Muscle of back (tissue), 11 donors: ENCODE data around the gene RAB5IF. TPM values are rescaled to one million over a fixed set of nuclear protein-coding genes. Genes with fewer than 3 reads are reported as not detected.

ENCODE experiments used
- DNase-seq, 3 donors: peaks; one replicate each; pipeline versions ENCODE4 v3.0.0 to v3.0.0-alpha.2; 2013
- polyA plus RNA-seq, 10 donors: library from polyadenylated mRNA; unstranded; fragments of 120-200 nt; gene quantifications; one replicate each; pipeline ENCODE4 v1.2.1, GENCODE V29; 2013; ENCODE audit not compliant: insufficient read length in 10 of 10

RAB5IF gene
- polyA plus RNA-seq, 10 donors: 33.3 to 46.9 (median 42.2) TPM

GRCh38 chr20:36655004-36655403 is 49.4 kb downstream of the RAB5IF start:
- no peak for DNase-seq

- DNase-seq: no peak
Observed at GRCh38 chr20:36656733-36657132, 51.2 kb downstream of the RAB5IF start.

- no peak for DNase-seq
Observed at GRCh38 chr20:36658300-36658699, 52.7 kb downstream of the RAB5IF start.

Other genes with a start within 250 kb of the RAB5IF start
- gene MYL9, start 64.3 kb upstream of the RAB5IF start, polyA plus RNA-seq: 100 to 1,000 TPM; 367 to 656 (median 525) TPM
- gene TGIF2, start 32.2 kb upstream of the RAB5IF start, polyA plus RNA-seq: 10 to 100 TPM; 18.7 to 28.2 (median 22.1) TPM
- 1 to 10 TPM in 1 of 10 donors, under 1 TPM in 9; 0.18 to 1.2 (median 0.31) TPM for gene SLA2, start 40.4 kb downstream of the RAB5IF start, polyA plus RNA-seq
- gene NDRG3, start 140.3 kb downstream of the RAB5IF start, polyA plus RNA-seq: 10 to 100 TPM; 14.0 to 21.4 (median 18.5) TPM
- gene DSN1, start 168.0 kb downstream of the RAB5IF start, polyA plus RNA-seq: 10 to 100 TPM in 5 of 10 donors, 1 to 10 TPM in 5; 7.9 to 15.2 (median 10.1) TPM